Caki2 (cell line): ENCODE results near the gene ALDH9A1. TPM values are rescaled to one million over a fixed set of nuclear protein-coding genes. Genes with fewer than 3 reads are reported as not detected.

Experiments
- DNase-seq: peaks from one replicate; pipeline ENCODE4 v3.0.0-alpha.2; 2015; ENCODE audit warnings: low read depth
- in situ Hi-C: cut with HindIII; loops from 2 replicates; pipeline ENCODE4 v1.10.0; 2016; ENCODE audit warnings: low sequenced_read_pairs, low pct_unique_long_range_greater_than_20kb, mixed read lengths
- total RNA-seq: library from RNA; depleted of rRNA; stranded (reverse); fragments of >200 nt; shearing (Covaris generic); gene quantifications from 2 replicates; pipeline ENCODE4 v1.2.3, GENCODE V29; 2014; ENCODE audit warnings: low replicate concordance; rRNA removed

The ALDH9A1 gene
- total RNA-seq, 1 experiment from 2014 or later: 126 TPM

- DNase-seq: no peak
- in situ Hi-C loops: no loop called here
Observed at GRCh38 chr1:165632152-165632469, 66.3 kb downstream of the ALDH9A1 start.

GRCh38 chr1:165631342-165632151, 66.8 kb downstream of the ALDH9A1 start:
- DNase-seq: peak; percentile 84
- in situ Hi-C loops: no loop called here

DNA sequence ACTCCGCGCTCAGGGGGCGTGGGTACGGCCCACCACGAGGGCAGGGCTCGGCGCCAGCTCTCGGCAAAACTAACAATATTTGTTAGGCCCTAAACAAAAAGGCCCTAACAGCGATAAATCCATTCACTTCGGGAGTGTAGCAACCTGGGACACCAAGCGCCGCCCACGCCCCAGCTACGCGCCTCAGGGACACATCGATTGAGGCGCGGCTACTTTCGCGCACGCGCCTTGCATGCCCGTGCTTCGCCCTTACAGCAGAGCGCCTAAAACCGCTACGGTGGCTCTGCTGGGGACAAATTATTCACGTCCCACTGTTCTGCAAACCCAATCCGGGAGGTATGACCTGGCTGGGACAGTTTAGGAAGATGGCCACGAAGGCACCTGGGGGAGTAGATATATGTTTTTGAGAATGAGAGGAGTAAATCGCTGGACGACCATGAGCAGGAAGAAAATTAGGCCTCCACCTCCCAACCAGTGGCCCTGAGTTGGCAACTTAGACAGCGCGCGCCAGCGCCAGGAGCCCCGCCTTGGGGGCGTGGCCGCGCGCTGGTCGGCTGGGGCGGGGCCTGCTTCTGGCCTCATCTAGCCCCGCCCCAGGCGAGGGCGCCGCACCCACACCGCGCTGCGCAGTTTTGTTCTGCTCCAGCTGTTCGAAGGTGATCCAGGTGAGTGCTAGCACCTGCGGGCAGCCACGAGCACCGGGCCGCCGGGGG, 67.6 kb downstream of the ALDH9A1 start, which contains the start of gene MGST3:
TSS of gene MGST3 (plus strand) at position 606 of the 713 bp plus-strand sequence. CDS start 18,614 bp downstream, outside the sequence.
- in situ Hi-C loops: no loop called here
- peak; percentile 96 for DNase-seq

DNA sequence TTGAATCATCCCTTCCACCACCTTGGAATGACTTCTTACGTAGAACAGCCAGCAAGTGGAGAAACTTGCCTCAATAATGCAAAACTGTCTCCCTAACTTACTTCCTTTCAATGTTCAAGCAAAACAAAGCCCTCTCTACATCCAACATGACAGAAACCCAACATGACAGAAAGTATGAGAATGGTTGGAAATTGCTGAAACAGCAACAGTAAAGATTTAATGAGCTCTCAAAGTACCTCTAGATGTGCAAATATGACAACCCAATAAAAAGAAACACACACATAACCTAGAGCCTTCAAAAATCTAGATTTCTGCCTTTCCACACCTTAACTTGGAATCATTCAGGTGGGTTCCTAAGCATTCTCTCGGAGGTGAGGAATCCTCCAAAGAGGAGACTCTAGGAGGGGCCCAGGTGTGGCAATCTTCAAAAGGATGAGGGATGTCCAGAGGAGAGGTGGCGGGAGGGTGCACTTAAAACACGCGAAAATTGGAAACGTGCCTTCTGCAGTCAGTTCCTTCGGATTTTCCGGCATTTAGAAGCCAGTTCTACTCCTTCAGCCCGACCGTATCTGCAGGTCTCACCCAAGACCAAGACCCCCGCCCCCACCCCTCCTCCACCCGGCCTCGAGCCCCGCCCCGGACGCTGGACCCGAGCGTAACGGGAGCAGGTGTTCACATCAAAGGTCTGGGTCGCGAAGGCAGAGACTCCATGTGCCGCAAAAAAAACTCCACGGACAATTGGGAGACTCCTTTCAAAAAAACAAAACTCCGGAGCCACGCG, 68.3 kb downstream of the ALDH9A1 start:
- DNase-seq: no peak
- in situ Hi-C loops: no loop called here

DNA sequence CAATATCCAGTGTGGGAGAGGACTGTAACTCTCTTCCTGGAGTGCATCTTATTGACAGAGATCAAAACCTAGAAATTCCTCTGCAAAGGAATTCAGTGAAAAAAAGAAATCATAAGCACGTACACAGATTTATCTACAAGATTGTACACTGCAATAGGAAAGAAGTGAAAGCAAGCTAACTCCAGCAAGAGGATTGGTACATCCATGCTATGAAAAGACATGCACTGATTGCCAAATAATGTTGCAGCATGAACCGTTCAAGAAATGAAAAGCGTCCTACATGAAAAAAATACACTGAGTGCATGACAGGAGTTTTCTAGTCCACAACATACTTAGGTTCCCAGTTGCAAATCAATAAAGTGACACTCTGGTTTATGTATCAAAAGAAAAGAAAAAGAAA, 69.2 kb downstream of the ALDH9A1 start:
- in situ Hi-C loops: no loop called here
- DNase-seq: no peak

- in situ Hi-C loops: no loop called here
- no peak for DNase-seq
Observed at GRCh38 chr1:165628147-165628822, 70.1 kb downstream of the ALDH9A1 start.

DNA sequence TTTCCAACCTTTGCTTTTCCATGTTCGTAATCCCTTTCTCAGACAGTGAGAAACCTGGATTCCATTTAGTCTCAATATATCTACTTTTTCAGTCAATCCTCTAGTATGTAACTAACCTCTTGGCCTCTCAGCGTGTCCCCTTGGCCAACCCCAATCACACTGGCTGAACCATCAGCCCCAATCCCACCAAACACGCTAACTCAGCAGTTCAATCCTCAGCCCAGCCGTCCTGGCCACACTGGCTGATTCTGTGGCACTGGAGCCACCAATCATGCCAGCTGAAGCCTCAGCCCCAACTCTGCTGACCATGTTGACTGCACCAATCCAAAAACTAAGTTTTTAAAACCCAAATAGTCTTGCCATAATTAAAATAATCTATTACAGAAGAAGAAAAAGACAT, 73.9 kb downstream of the ALDH9A1 start:
- in situ Hi-C loops: no loop called here
- DNase-seq: no peak

- no peak for DNase-seq
- in situ Hi-C loops: no loop called here
Observed at GRCh38 chr1:165623624-165624023, 74.7 kb downstream of the ALDH9A1 start.

GRCh38 chr1:165619647-165620151, 78.7 kb downstream of the ALDH9A1 start:
- DNase-seq: no peak
- in situ Hi-C loops: no loop called here

GRCh38 chr1:165616987-165617546, 81.3 kb downstream of the ALDH9A1 start:
- no peak for DNase-seq
- in situ Hi-C loops: no loop called here

DNA sequence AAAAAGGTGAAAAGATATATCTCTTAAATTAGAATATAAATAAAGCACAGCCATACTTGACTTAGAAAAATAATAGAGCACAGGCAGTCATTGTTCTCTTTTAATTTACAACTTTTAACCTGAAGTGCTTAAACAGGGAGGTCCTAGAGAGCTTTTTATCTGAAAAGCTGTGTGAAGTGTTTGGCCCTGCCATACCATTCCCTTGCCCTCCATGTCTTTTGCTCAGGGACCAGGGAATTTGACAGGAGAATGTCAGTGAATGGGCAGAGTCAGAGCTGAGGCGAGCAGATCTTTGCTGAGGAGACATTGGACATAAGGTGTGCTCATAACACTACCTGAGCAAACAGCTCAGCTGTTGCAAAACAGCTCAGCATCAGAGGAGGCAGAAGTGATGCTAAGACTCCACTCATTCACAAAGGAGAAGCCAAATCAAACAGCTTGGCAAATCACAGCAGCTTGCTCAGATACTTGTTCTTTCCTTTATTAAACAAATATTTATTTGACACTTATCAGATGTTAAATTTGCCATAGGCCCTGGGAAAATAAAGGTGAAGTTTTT, 82.2 kb downstream of the ALDH9A1 start:
- in situ Hi-C loops: no loop called here
- DNase-seq: no peak

Other genes starting within 250 kb of the ALDH9A1 start
- not detected in 2 replicates for gene LRRC52, start 154.6 kb downstream of the ALDH9A1 start, total RNA-seq
- gene MGST3, start 67.3 kb downstream of the ALDH9A1 start, total RNA-seq: 388 and 424 TPM in 2 replicates
- gene TMCO1, start 70.3 kb upstream of the ALDH9A1 start, total RNA-seq: 27.2 and 73.4 TPM in 2 replicates
- gene UCK2, start 129.1 kb upstream of the ALDH9A1 start, total RNA-seq: 84.3 and 109 TPM in 2 replicates